A549 (cell line): ENCODE results near the gene DCXR.

Experiments used
- CTCF ChIP-seq: fragments of >200 bp; sonication (Bioruptor Twin); formaldehyde crosslinking; IDR thresholded peaks from 3 replicates; pipeline ENCODE4 v1.5.1; 2016
- E2F6 ChIP-seq: IDR thresholded peaks from 2 replicates; pipeline ENCODE4 v1.6.1; 2012; ENCODE audit warnings: low read depth, borderline replicate concordance
- ELK1 ChIP-seq: fragments of 150-350 bp; IDR thresholded peaks from 2 replicates; pipeline ENCODE4 v1.6.1; 2014; ENCODE audit warnings: low read depth, mild to moderate bottlenecking, low read length
- JUNB ChIP-seq: fragments of >200 bp; sonication (Bioruptor Twin); formaldehyde crosslinking; IDR thresholded peaks from 2 replicates; pipeline ENCODE4 v1.6.1; 2016
- KDM5A ChIP-seq: fragments of 200-600 bp; sonication (generic); IDR thresholded peaks from 2 replicates; pipeline ENCODE4 v1.6.1; 2016; ENCODE audit warnings: antibody characterized with exemption, mild to moderate bottlenecking
- MAFK ChIP-seq: fragments of 450-650 bp; IDR thresholded peaks from 2 replicates; pipeline ENCODE4 v1.6.1; 2014; ENCODE audit not compliant: partially characterized antibody
- MAX ChIP-seq: IDR thresholded peaks from 2 replicates; pipeline ENCODE4 v1.6.1; 2012
- PBX3 ChIP-seq: IDR thresholded peaks from 2 replicates; pipeline ENCODE4 v1.6.1; 2012
- POLR2A ChIP-seq: IDR thresholded peaks from 2 replicates; pipeline ENCODE4 v1.6.1; 2012; ENCODE audit warnings: mild to moderate bottlenecking, low read length
- RAD21 ChIP-seq, 2 experiments: fragments of >200 bp in 1 of 2; sonication (Bioruptor Twin) in 1 of 2; formaldehyde crosslinking in 1 of 2; IDR thresholded peaks in 1 of 2; conservative IDR thresholded peaks in 1 of 2; 2 replicates in 1 of 2; 3 replicates in 1 of 2; pipeline ENCODE4 v1.6.1; 2012 to 2018; ENCODE audit warnings: inconsistent platforms in 1 of 2
- REST ChIP-seq: fragments of 200-600 bp; sonication (generic); IDR thresholded peaks from 2 replicates; pipeline ENCODE4 v1.6.1; 2016; ENCODE audit warnings: antibody characterized with exemption, mild to moderate bottlenecking, moderate library complexity
- RFX5 ChIP-seq: fragments of 450-650 bp; IDR thresholded peaks from 2 replicates; pipeline ENCODE4 v1.7.1; 2014; ENCODE audit warnings: antibody characterized with exemption, mild to moderate bottlenecking, moderate library complexity
- USF2 ChIP-seq: fragments of 450-650 bp; IDR thresholded peaks from 2 replicates; pipeline ENCODE4 v1.6.1; 2014; ENCODE audit warnings: antibody characterized with exemption

GRCh38 chr17:82035956-82036633, 1.4 kb downstream of the DCXR start:
- TF ChIP-seq CTCF, result no peak
- TF ChIP-seq RAD21 (conservative IDR thresholded peaks at IDR 0.05 in 1 of 2, IDR thresholded peaks at IDR 0.05 in 1 of 2), result no peak
- TF ChIP-seq ELK1, result no peak
- no peak for TF ChIP-seq REST
- no peak for TF ChIP-seq POLR2A
- TF ChIP-seq PBX3, result no peak
- no peak for TF ChIP-seq MAFK
- TF ChIP-seq RFX5, result no peak
- no peak for TF ChIP-seq E2F6
- TF ChIP-seq MAX, result no peak
- TF ChIP-seq USF2, result no peak
- no peak for TF ChIP-seq JUNB
- no peak for TF ChIP-seq KDM5A
